ENCODE results near the gene PCNP. TPM values are rescaled to one million over a fixed set of nuclear protein-coding genes. Genes with fewer than 3 reads are reported as not detected.
"Not testable (repeated sequence)": the region's sequence is repeated elsewhere in the genome, so short reads cannot be mapped to it uniquely, and the experiment has no call there.

PCNP gene
- polyA plus RNA-seq, 3 donors, result 49.4 to 148 (median 58.7) TPM

DNA sequence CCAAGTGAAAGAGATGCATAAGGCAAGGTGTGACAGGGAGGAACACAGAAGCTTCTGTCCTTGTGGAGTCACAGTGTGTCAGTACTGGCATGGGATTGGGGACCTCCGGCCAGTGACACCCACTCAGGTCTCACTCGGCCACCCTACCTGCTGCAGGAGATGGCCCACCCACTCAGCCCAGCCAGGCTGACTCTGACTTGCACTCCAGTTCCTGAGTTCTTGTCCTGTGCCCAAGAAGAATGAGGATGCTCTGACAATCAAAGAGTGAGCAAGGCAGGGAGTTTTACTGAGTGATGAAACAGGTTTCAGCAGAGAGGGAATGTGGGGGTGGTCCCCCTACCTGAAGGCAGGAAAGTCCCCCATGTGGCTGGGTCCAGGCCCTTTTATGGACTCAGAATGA lies 50.9 kb downstream of the PCNP start:
- 76 to 86% (median 84%) methylated on average over 2 of the region's 2 CpGs for WGBS, 3 donors
- no peak overlapping the region for H3K27ac ChIP-seq (ENCODE audit: low read depth, low read length)

GRCh38 chr3:101625879-101626278 lies 51.9 kb downstream of the PCNP start:
- H3K27ac ChIP-seq (ENCODE audit: low read depth, low read length), result no peak overlapping the region
- 74 to 92% (median 91%) methylated on average over 2 of the region's 2 CpGs for WGBS, 3 donors

GRCh38 chr3:101629219-101629618 lies 55.2 kb downstream of the PCNP start:
- H3K27ac ChIP-seq (ENCODE audit: low read depth, low read length), result no peak overlapping the region

GRCh38 chr3:101631098-101631796 lies 57.3 kb downstream of the PCNP start:
- no peak overlapping the region for H3K27ac ChIP-seq (ENCODE audit: low read depth, low read length)

DNA sequence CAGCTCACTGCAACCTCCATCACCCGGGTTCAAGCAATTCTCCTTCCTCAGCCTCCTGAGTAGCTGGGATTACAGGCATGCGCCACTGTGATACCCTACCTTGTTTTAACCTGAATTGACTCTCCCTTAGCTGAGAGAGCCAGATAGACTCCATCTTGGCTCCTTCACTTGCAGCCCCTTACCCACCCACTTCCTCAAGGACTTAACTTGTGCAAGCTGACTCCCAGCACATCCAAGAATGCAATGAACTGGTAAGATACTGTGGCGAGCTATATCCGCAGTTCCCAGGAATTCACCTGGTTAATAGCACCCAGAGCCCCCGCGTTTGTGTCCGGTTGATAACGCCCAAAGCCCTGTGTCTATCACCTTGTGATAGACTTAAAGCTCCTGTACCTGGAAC lies 58.0 kb downstream of the PCNP start:
- WGBS, 3 donors, result 67 to 86% (median 83%) methylated on average over 8 of the region's 8 CpGs
- H3K27ac ChIP-seq (ENCODE audit: low read depth, low read length), result not testable (repeated sequence)

More at GRCh38 chr3:101631098-101631796, 57.3 kb downstream of the PCNP start:
- WGBS, 3 donors, result 76 to 96% (median 89%) methylated on average over 1 of the region's 1 CpG

- H3K27ac ChIP-seq (ENCODE audit: low read depth, low read length), result no peak overlapping the region
- 63 to 78% (median 74%) methylated on average over 11 of the region's 11 CpGs for WGBS, 3 donors
These were observed 58.6 kb downstream of the PCNP start for GRCh38 chr3:101632586-101632985.

- no peak overlapping the region for H3K27ac ChIP-seq (ENCODE audit: low read depth, low read length)
- 86 to 88% (median 88%) methylated on average over 10 of the region's 10 CpGs for WGBS, 3 donors
These were observed 59.2 kb downstream of the PCNP start for GRCh38 chr3:101633186-101633585.

DNA sequence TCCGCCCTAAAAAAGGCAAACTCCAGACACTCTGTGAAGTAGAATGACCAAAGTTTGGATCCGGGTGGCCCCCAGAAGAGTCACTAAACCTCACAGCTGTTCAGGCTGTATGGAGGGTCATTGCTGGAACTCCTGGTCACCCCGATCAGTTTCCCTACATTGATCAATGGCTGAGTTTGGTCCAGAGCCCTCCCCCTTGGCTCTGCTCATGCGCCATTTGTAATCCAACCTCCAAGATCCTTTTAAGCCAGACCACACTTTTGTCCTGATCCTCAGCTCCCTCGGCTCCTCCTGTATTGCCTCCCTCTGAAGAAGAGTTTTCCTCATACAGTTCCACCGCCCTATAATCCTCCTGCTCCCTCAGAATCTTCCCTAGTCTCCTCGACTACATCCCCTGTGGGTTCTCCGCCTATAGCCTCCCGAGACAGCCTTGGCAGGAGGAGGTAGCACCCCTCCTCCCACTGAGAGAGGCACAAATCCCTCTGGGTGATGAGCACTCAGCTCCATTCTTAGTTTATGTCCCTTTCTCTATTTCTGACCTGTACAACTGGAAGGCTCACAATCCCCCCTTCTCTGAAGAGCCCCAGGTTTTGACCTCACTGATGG lies 60.7 kb downstream of the PCNP start:
- 71 to 79% (median 76%) methylated on average over 9 of the region's 9 CpGs for WGBS, 3 donors
- H3K27ac ChIP-seq (ENCODE audit: low read depth, low read length), result no peak overlapping the region

GRCh38 chr3:101635345-101635744 lies 61.4 kb downstream of the PCNP start:
- 73 to 79% (median 77%) methylated on average over 9 of the region's 9 CpGs for WGBS, 3 donors
- H3K27ac ChIP-seq (ENCODE audit: low read depth, low read length), result no peak overlapping the region

- no peak overlapping the region for H3K27ac ChIP-seq (ENCODE audit: low read depth, low read length)
- 49 to 56% (median 50%) methylated on average over 18 of the region's 18 CpGs for WGBS, 3 donors
These were observed 62.2 kb downstream of the PCNP start for GRCh38 chr3:101635954-101636798.

DNA sequence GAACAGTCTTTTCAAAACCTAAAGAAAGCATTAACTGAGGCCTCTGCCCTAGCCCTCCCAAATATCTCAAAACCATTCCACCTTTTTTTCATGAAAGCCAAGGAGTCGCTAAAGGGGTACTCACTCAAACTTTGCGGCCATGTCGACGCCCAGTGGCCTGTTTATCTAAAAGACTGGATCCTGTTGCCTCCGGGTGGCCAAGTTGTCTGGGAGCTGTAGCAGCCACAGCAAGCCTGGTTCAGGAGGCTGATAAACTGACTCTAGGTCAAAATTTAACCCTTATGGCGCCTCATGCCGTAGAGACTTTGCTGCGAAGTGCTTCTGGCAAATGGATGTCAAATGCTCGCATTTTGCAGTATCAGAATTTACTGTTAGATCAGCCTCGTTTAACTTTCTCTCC lies 63.5 kb downstream of the PCNP start:
- 79 to 87% (median 83%) methylated on average over 10 of the region's 10 CpGs for whole genome bisulfite sequencing, 3 donors
- no peak overlapping the region for H3K27ac ChIP-seq (ENCODE audit: low read depth, low read length)

DNA sequence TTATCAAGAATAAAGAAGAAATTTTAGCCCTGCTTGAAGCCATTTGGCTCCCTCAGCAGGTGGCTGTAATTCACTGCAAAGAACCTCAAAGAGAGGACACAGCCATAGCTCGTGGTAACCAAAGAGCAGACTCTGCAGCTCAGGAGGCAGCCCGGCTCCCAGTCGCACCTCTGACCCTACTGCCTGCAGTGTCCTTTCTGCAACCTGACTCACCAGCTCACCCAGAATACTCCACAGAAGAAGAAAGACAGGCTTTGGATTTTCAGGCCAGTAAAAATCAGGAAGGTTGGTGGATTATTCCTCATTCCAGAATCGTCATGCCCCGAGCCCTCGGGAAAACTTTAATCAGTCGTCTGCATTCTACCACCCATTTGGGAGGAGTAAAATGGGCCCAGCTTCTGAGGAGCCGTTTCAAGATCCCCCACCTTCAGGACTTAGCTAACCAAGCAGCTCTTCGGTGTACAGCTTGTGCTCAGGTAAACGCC lies 64.3 kb downstream of the PCNP start:
- 72 to 82% (median 78%) methylated on average over 10 of the region's 10 CpGs for WGBS, 3 donors
- no peak overlapping the region for H3K27ac ChIP-seq (ENCODE audit: low read depth, low read length)

DNA sequence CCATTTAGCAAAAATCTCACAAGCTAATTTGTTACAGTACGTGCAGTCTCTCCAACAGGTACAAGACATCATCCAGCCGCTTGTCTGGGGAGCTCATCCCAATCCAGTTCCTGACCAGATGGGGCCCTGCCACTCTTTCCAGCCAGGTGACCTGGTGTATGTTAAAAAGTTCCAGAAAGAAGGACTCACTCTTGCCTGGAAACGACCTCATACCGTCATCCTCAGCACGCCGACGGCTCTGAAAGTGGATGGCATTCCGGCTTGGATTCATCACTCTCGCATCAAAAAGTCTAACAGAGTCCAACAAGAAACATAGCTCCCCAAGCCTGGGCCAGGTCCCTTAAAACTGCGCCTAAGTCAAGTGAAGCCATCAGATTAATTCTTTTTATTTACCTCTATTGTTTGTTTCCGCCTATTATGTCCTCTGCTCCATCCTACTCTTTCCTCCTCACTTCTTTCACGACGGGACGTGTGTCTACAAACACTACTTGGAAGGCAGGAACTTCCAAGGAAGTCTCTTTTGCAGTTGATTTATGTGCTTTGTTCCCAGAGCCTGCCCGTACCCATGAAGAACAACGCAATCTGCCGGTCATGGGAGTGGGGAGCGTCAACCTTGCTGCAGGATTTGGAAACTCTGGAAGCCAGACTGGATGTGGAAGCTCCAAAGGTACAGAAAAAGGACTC lies 65.4 kb downstream of the PCNP start:
- no peak overlapping the region for H3K27ac ChIP-seq (ENCODE audit: low read depth, low read length)
- 79 to 82% (median 80%) methylated on average over 18 of the region's 18 CpGs for WGBS, 3 donors

GRCh38 chr3:101640256-101640655 lies 66.3 kb downstream of the PCNP start:
- H3K27ac ChIP-seq (ENCODE audit: low read depth, low read length), result no peak overlapping the region
- WGBS, 3 donors, result 93 to 96% (median 94%) methylated on average over 10 of the region's 10 CpGs

GRCh38 chr3:101641397-101642115 lies 67.6 kb downstream of the PCNP start:
- WGBS, 3 donors, result 53 to 70% (median 69%) methylated on average over 14 of the region's 14 CpGs
- H3K27ac ChIP-seq (ENCODE audit: low read depth, low read length), result not testable (repeated sequence)

- no peak overlapping the region for H3K27ac ChIP-seq (ENCODE audit: low read depth, low read length)
- 67 to 78% (median 72%) methylated on average over 3 of the region's 3 CpGs for WGBS, 3 donors
These were observed 68.5 kb downstream of the PCNP start for GRCh38 chr3:101642441-101642840.

DNA sequence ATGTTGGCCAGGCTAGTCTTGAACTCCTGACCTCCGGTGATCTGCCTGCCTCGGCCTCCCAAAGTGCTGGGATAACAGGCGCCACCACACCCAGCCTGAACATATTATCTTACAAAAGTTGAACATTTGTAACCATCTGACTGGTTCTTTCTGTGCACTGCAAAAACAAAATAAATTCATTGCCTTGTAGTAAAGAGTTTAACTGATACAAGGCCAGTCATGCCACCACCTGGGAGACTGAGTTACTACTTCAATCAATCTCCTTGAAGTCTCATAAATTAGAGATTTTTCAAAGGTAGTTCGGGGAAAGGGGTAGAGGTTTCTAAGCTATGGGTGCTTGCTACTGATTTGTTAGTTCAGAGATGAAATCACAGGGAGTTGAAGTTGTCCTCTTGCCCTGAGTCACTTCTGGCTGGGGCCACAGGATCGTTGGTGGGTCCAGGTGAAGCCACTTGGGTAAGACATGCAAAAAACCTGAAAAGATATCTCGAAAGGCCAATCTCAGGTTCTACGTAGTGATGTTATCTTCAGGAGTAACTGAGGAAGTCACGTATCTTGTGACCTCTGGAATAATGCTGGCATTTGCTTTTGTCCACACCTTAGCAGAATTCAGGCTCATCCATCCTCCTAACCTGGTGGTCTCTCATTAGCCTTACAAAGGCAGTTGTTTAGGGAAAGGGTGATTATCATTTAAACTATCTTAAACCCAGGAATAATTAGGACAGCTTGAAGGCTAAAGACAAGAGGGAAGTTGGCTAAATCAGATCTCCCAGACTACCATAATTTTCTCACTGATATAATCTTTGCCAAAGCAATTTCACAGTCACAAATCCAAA lies 69.2 kb downstream of the PCNP start:
- no peak overlapping the region for H3K27ac ChIP-seq (ENCODE audit: low read depth, low read length)
- 89 to 95% (median 93%) methylated on average over 8 of the region's 8 CpGs for WGBS, 3 donors

Measured in adipose tissue (tissue), 3 donors.